Duodenal mucosa (tissue), 2 donors: Measurements from ENCODE around the gene REEP2.

Source experiments
- H3K27ac ChIP-seq: one replicate; pipeline ENCODE4 v1.7.0; 2013; ENCODE audit warnings: low read depth, low read length
- H3K27me3 ChIP-seq, 2 donors: one replicate each; pipeline ENCODE4 v1.7.0; 2013; ENCODE audit warnings: low read length in 2 of 2, control low read depth in 1 of 2; ENCODE audit not compliant: insufficient read depth in 2 of 2, control insufficient read depth in 1 of 2
- H3K36me3 ChIP-seq, 2 donors: one replicate each; pipeline ENCODE4 v1.7.0; 2013; ENCODE audit warnings: low read length in 2 of 2, control low read depth in 1 of 2; ENCODE audit not compliant: insufficient read depth in 2 of 2, control insufficient read depth in 1 of 2
- H3K4me1 ChIP-seq, 2 donors: one replicate each; pipeline ENCODE4 v1.7.0; 2013; ENCODE audit warnings: low read length in 2 of 2, control low read depth in 1 of 2; ENCODE audit not compliant: insufficient read depth in 2 of 2, control insufficient read depth in 1 of 2
- H3K4me3 ChIP-seq, 2 donors: one replicate each; pipeline ENCODE4 v1.7.0; 2013; ENCODE audit warnings: low read length in 2 of 2, low read depth in 1 of 2
- H3K9ac ChIP-seq, 2 donors: one replicate each; pipeline ENCODE4 v1.7.0; 2013; ENCODE audit warnings: low read length in 2 of 2, low read depth in 1 of 2
- H3K9me3 ChIP-seq, 2 donors: one replicate each; pipeline ENCODE4 v1.7.0; 2013; ENCODE audit warnings: low read length in 2 of 2, control low read depth in 1 of 2; ENCODE audit not compliant: control insufficient read depth in 1 of 2

Gene REEP2

GRCh38 chr5:138495351-138495750, 56.5 kb downstream of the REEP2 start:
- H3K9ac ChIP-seq: no peak overlapping the region
- H3K27me3 ChIP-seq: peaks cover 10% of the 10 kb centered on the region in 2 donors

More at GRCh38 chr5:138495351-138495750, 56.5 kb downstream of the REEP2 start:
- H3K9me3 ChIP-seq: no peaks in the 10 kb centered on the region
- H3K36me3 ChIP-seq: no peaks in the 10 kb centered on the region
- H3K4me3 ChIP-seq: no peak overlapping the region
- peaks cover 18 to 20% of the 10 kb centered on the region in 2 donors for H3K4me1 ChIP-seq
- no peak overlapping the region for H3K27ac ChIP-seq
